Fibroblast of the aortic adventitia (primary cell): Measurements from ENCODE around the gene NUDT14. TPM values are rescaled to one million over a fixed set of nuclear protein-coding genes. Genes with fewer than 3 reads are reported as not detected.

Source experiments
- DNase-seq: peaks from one replicate; pipeline ENCODE4 v3.0.0-alpha.2; 2010; ENCODE audit warnings: low read depth
- H3K4me3 ChIP-seq: 2 replicates; pipeline ENCODE4 v1.5.1; 2011; ENCODE audit warnings: low read depth, mild to moderate bottlenecking, control low read depth, low read length, moderate library complexity
- total RNA-seq: library from RNA; depleted of rRNA; stranded (reverse); fragments of >200 nt; gene quantifications from 2 replicates; pipeline ENCODE4 v1.2.3, GENCODE V29; 2012; ENCODE audit warnings: low replicate concordance
- TF ChIP-seq, protein P1 (sequence below): IDR thresholded peaks from 2 replicates; pipeline ENCODE4 v1.5.1; 2011; ENCODE audit warnings: mild to moderate bottlenecking, low read length, control low read depth, inconsistent platforms; ENCODE audit not compliant: insufficient read depth

Gene NUDT14
- total RNA-seq, 1 donor, result 11.7 TPM

DNA sequence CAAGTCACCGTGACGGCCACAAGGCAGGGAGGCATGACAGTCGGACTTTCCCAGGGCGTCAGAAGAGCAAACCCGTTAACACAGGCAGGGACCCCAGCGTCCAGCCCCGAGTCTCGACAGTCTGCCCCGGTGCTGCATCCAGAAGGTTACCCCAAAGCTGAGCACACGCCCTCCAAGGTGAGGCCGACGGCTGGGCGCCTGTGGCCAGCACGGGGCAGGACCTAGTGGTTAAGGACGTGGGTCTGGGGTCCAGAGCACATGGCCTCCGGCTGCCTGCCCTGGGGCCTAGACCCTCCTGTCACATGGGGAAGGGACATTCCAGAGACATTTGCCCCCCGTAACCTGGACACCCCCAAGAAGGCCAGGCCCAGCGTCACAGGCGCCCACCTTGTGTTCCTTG lies 37.5 kb upstream of the NUDT14 start:
- TF ChIP-seq, protein P1, sequence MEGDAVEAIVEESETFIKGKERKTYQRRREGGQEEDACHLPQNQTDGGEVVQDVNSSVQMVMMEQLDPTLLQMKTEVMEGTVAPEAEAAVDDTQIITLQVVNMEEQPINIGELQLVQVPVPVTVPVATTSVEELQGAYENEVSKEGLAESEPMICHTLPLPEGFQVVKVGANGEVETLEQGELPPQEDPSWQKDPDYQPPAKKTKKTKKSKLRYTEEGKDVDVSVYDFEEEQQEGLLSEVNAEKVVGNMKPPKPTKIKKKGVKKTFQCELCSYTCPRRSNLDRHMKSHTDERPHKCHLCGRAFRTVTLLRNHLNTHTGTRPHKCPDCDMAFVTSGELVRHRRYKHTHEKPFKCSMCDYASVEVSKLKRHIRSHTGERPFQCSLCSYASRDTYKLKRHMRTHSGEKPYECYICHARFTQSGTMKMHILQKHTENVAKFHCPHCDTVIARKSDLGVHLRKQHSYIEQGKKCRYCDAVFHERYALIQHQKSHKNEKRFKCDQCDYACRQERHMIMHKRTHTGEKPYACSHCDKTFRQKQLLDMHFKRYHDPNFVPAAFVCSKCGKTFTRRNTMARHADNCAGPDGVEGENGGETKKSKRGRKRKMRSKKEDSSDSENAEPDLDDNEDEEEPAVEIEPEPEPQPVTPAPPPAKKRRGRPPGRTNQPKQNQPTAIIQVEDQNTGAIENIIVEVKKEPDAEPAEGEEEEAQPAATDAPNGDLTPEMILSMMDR, result no peak
- no peak for DNase-seq
- no peak overlapping the region for H3K4me3 ChIP-seq

DNA sequence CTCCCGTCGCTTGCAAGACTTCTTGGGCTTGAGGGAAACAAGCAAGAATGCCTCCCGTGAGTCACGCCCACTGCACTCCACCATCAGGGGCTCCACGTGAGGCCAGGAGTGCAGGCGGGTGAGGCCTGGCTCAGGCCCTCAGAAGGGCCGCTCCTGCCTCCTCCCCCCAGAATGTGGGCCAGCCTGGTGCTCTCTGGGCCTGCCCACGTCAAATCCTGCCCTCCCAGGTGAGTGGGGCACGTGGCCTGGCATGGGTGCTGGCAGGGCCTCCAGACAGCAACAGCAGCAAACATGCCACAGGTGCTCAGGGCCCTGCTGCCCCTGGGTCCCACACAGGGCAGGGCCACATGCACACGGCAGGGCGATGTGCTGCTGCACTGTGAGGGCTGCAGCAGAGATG lies 36.7 kb upstream of the NUDT14 start:
- TF ChIP-seq, protein P1, result no peak
- H3K4me3 ChIP-seq, result no peak overlapping the region
- DNase-seq, result no peak

DNA sequence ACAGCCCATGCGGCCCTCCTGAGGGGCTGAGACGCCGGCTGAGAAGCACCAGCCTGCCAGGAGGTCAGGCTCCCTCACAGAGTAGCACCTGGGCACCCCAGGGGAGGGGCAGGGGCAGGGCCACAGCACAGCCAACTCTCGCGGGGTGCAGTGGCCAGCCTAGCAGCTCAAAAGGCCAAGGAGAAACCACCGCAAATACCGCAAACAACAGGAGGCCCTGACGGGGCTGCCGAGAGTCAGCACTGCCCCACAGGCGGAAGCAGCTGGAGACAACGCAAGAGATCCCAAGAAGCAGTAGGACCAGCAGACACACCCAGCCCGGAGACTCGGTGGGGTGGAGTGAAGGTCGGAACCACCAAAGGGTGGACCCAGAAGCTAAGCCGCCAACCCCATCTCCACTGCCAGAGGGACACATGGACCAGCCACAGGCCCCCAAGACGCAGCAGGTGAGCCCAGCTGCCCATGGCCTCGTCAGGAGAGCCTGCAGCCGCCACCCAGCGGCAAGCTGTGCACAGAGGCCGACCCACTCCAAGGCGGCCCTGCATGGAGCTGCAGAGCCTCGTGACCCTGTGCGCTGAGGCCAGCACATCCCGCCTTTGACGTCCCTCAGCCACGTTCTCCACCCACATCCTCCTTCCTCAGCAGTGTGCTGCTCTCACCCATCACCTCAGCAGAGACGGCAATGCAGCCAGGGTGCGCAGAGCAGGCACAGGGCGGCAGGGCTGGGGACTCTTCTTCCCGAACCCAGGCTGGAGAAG lies 35.6 kb upstream of the NUDT14 start:
- DNase-seq, result no peak
- no peak overlapping the region for H3K4me3 ChIP-seq
- TF ChIP-seq, protein P1, result no peak

DNA sequence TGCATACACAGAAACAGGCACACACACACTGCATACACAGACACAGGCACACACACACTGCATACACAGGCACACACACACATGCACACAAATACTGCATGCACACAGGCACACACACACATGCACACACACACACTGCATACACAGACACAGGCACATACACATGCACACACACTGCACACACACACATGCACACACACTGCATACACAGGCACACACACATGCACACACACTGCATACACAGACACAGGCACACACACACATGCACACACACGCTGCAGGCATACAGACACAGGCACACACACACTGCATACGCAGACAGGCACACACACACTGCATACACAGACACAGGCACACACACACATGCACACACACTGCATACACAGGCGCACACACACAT lies 34.5 kb upstream of the NUDT14 start:
- TF ChIP-seq, protein P1, result no peak
- DNase-seq, result no peak
- H3K4me3 ChIP-seq, result no peak overlapping the region

DNA sequence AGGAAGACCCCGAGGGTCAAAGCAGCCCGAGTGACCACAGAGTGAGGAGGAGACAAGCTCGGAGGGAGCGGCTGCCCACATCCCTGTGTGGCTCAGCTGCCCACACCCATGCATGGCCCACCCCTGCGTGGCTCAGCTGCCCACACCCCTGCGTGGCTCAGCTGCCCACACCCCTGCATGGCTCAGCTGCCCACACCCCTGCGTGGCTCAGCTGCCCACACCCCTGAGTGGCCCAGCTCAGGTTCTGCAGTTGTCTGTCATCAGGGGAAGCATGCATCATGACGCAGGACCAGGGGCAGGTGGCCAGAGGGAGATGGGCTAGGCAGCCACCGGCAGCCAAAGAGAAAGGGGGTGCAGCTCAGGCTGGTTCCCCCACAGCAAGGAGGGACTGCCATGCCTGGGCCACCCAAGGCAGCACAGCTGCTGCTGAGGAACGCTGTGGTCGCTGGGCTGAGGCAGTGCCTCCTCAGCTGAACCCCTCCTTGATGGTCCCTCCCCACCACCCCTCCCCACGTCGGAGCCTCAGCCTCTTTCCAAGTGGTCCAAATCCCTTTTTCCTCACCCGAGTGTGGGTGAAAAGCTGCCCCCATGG lies 33.3 kb upstream of the NUDT14 start:
- DNase-seq, result no peak
- TF ChIP-seq, protein P1, result no peak
- no peak overlapping the region for H3K4me3 ChIP-seq

DNA sequence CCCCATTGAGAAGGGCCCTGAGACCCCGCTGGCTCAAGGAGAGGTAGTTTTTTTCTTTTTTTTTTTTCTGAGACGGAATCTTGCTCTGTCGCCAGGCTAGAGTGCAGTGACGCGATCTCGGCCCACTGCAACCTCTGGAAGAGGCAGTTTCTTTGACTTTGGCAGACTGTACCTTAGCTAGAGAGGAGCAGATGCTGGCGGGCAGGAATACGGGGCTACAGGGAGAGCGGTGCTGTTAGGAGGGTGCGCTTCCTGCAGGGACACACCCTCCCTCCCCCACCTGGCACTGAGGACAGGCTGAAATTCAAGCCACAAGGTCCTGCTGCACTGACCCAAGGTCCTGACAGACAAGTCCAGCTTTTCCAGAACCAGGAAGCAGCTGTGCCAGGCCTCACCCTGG lies 32.2 kb upstream of the NUDT14 start:
- TF ChIP-seq, protein P1, result no peak
- H3K4me3 ChIP-seq, result no peak overlapping the region
- DNase-seq, result no peak
